ENCODE measurements around the gene CISH. TPM values are rescaled to one million over a fixed set of nuclear protein-coding genes. Genes with fewer than 3 reads are reported as not detected.

The CISH gene
- total RNA-seq, 1 experiment from 2014 or later = 1.7 TPM

- no peak for TF ChIP-seq CTCF (conservative IDR thresholded peaks at IDR 0.05)
- H3K27ac ChIP-seq (ENCODE audit: insufficient read length, low read depth, low read length) = no peak overlapping the region
- H3K4me3 Mint-ChIP-seq = no peak overlapping the region
- H3K18ac ChIP-seq (ENCODE audit: insufficient read length, low read depth, low read length) = no peak overlapping the region
- H4K20me1 ChIP-seq (ENCODE audit: control insufficient read depth, insufficient read depth, insufficient read length) = no peaks in the 10 kb centered on the region
- H3K27me3 ChIP-seq (ENCODE audit: insufficient read depth, low read length) = no peaks in the 10 kb centered on the region
- H3K23me2 ChIP-seq (ENCODE audit: insufficient read length, low read depth, low read length, poor library complexity, severe bottlenecking) = no peaks in the 10 kb centered on the region
- no peak overlapping the region for H3K23ac ChIP-seq (ENCODE audit: insufficient read length, low read depth, low read length)
- no peak for DNase-seq
- H3K4ac ChIP-seq (ENCODE audit: low read depth, low read length) = no peak overlapping the region
- H3K36me3 Mint-ChIP-seq (ENCODE audit: insufficient read depth in 1 of 3, low read depth in 3 of 3) = no peaks in the 10 kb centered on the region; a peak in 1 of 7 replicates
- no peak overlapping the region for H3K27ac Mint-ChIP-seq
- no CpG with 5 or more reads among the region's 5 CpGs for WGBS (ENCODE audit: extremely low coverage, insufficient read length, low lambda C conversion rate)
- no peak overlapping the region for H3K56ac ChIP-seq (ENCODE audit: insufficient read length, low read depth, low read length)
- no peaks in the 10 kb centered on the region for H3K9me3 ChIP-seq (ENCODE audit: control insufficient read depth, low read depth, low read length)
- no peak overlapping the region for H3K4me2 ChIP-seq (ENCODE audit: insufficient read depth, insufficient read length, low read length)
- H2BK12ac ChIP-seq (ENCODE audit: insufficient read length, low read depth, low read length) = no peak overlapping the region
- no peaks in the 10 kb centered on the region for H3K79me2 ChIP-seq (ENCODE audit: insufficient read depth, low read length)
- no peak overlapping the region for H3K14ac ChIP-seq (ENCODE audit: insufficient read depth, low read length)
- H3K4me1 Mint-ChIP-seq = peaks cover 3% of the 10 kb centered on the region in 2 experiments
- no peak overlapping the region for H3T11ph ChIP-seq (ENCODE audit: low read length)
- no peaks in the 10 kb centered on the region for H3K4me1 ChIP-seq (ENCODE audit: insufficient read depth, low read length)
- no peak overlapping the region for H4K8ac ChIP-seq (replicated peaks; ENCODE audit: insufficient read length, low read depth, low read length)
- H2AFZ ChIP-seq (ENCODE audit: low read length) = no peak overlapping the region
- H4K5ac ChIP-seq (ENCODE audit: insufficient read length, low read depth, low read length) = no peak overlapping the region
- no peaks in the 10 kb centered on the region for H3K9me3 Mint-ChIP-seq
- no peak overlapping the region for H3K9ac ChIP-seq (ENCODE audit: extremely low read depth, insufficient read length, low read length)
- H2BK20ac ChIP-seq (ENCODE audit: low read depth, low read length, poor library complexity, severe bottlenecking) = no peak overlapping the region
- no peak overlapping the region for H2BK120ac ChIP-seq (ENCODE audit: low read depth, low read length, poor library complexity, severe bottlenecking)
- H2AK5ac ChIP-seq (ENCODE audit: insufficient read length, low read length) = no peak overlapping the region
- H2BK15ac ChIP-seq (ENCODE audit: low read depth, low read length) = no peak overlapping the region
- peaks cover 24% of the 10 kb centered on the region for H3K27me3 Mint-ChIP-seq (ENCODE audit: low read depth)
- H3K79me1 ChIP-seq (ENCODE audit: insufficient read depth, low read depth, low read length, poor library complexity, severe bottlenecking) = no peaks in the 10 kb centered on the region
- no peak overlapping the region for H2BK5ac ChIP-seq (ENCODE audit: insufficient read length, low read length)
- no peak overlapping the region for H4K91ac ChIP-seq (ENCODE audit: insufficient read length, low read depth, low read length)
These were observed 45.8 kb upstream of the CISH start for GRCh38 chr3:50657407-50657806.

Data from H9 (cell line).